DOHH2 (cell line): ENCODE measurements around the gene TRERF1.

Experiments
- H3F3A ChIP-seq: fragments of 200-600 bp; sonication (generic), shearing (Covaris generic); 2 replicates; pipeline ENCODE4 v1.6.0; 2016; ENCODE audit warnings: antibody characterized with exemption, mild to moderate bottlenecking; ENCODE audit not compliant: control insufficient read depth, insufficient read depth
- H3K27ac ChIP-seq: fragments of 200-600 bp; sonication (generic); 2 replicates; pipeline ENCODE4 v1.5.1; 2014; ENCODE audit warnings: low read depth, mild to moderate bottlenecking, low read length, moderate library complexity
- H3K27me3 ChIP-seq: fragments of 200-600 bp; sonication (generic); 2 replicates; pipeline ENCODE4 v1.6.1; 2014; ENCODE audit warnings: mild to moderate bottlenecking, low read length, mixed read lengths; ENCODE audit not compliant: control insufficient read depth
- H3K36me3 ChIP-seq: fragments of 200-600 bp; sonication (generic); 2 replicates; pipeline ENCODE4 v1.6.1; 2014; ENCODE audit warnings: mild to moderate bottlenecking, low read length, moderate library complexity, mixed read lengths; ENCODE audit not compliant: control insufficient read depth
- H3K4me1 ChIP-seq: fragments of 200-600 bp; sonication (generic); 2 replicates; pipeline ENCODE4 v1.6.1; 2014; ENCODE audit warnings: mild to moderate bottlenecking, low read length, mixed read lengths; ENCODE audit not compliant: control insufficient read depth
- H3K4me2 ChIP-seq: fragments of 200-600 bp; sonication (generic); 2 replicates; pipeline ENCODE4 v1.6.0; 2014; ENCODE audit warnings: mild to moderate bottlenecking, low read length, moderate library complexity
- H3K4me3 ChIP-seq: fragments of 200-600 bp; sonication (generic); 2 replicates; pipeline ENCODE4 v1.5.1; 2014; ENCODE audit warnings: mild to moderate bottlenecking, low read length, mixed read lengths
- H3K79me2 ChIP-seq: fragments of 200-600 bp; sonication (generic); 2 replicates; pipeline ENCODE4 v1.6.1; 2014; ENCODE audit warnings: mild to moderate bottlenecking, low read length, mixed read lengths; ENCODE audit not compliant: control insufficient read depth
- H3K9me2 ChIP-seq: fragments of 200-600 bp; sonication (generic); replicated peaks from 2 replicates; pipeline ENCODE4 v1.6.1; 2014; ENCODE audit warnings: mild to moderate bottlenecking, low read length, mixed read lengths; ENCODE audit not compliant: control insufficient read depth
- H3K9me3 ChIP-seq: fragments of 200-600 bp; sonication (generic); 2 replicates; pipeline ENCODE4 v1.6.1; 2014; ENCODE audit warnings: antibody characterized with exemption, low read length, mixed read lengths; ENCODE audit not compliant: control insufficient read depth, insufficient read depth
- H4K20me1 ChIP-seq: fragments of 200-600 bp; sonication (generic); 2 replicates; pipeline ENCODE4 v1.6.0; 2014; ENCODE audit warnings: low read depth, mild to moderate bottlenecking, antibody characterized with exemption, low read length, moderate library complexity; ENCODE audit not compliant: control insufficient read depth, insufficient read depth
- CTCF ChIP-seq: fragments of 200-600 bp; sonication (generic); IDR thresholded peaks from one replicate; pipeline ENCODE4 v1.5.1; 2014; ENCODE audit warnings: antibody characterized with exemption, mild to moderate bottlenecking, low read depth, low read length; ENCODE audit not compliant: poor library complexity, severe bottlenecking
- EZH2phosphoT487 ChIP-seq: fragments of 200-600 bp; sonication (generic); IDR thresholded peaks from 2 replicates; pipeline ENCODE4 v1.6.1; 2017; ENCODE audit warnings: borderline replicate concordance, mild to moderate bottlenecking, antibody characterized with exemption, low read length, moderate library complexity, mixed read lengths

Gene TRERF1

DNA sequence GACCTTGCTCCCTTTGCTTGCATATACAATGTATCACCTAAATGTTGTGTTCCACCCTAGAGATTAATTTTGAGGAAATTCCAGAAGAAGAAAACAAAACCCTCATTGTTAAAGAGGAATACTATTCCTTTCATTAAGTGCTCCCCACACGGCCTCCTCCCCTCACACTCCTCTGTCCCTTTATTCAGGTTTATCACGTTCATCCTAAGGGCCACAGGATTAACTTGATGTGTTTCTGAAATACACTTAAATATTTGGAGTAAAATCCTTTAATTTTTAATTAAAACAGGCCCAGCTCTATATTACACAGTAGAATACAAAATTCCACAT is 144.6 kb downstream of the TRERF1 start:
- no peaks in the 10 kb centered on the region for H3F3A ChIP-seq
- H3K79me2 ChIP-seq, result peaks cover 16% of the 10 kb centered on the region
- H3K27me3 ChIP-seq, result no peaks in the 10 kb centered on the region
- no peaks in the 10 kb centered on the region for H3K4me1 ChIP-seq
- no peak overlapping the region for H3K4me3 ChIP-seq
- no peak overlapping the region for H3K4me2 ChIP-seq
- TF ChIP-seq CTCF (no peak), EZH2phosphoT487 (no peak)
- no peaks in the 10 kb centered on the region for H3K36me3 ChIP-seq
- H3K9me3 ChIP-seq, result no peaks in the 10 kb centered on the region
- H3K27ac ChIP-seq, result no peak overlapping the region
- peaks cover 6% of the 10 kb centered on the region; the same call in 1 of the 2 replicates for H4K20me1 ChIP-seq
- H3K9me2 ChIP-seq, result no peaks in the 10 kb centered on the region

- H3K79me2 ChIP-seq, result peaks cover 16% of the 10 kb centered on the region
- TF ChIP-seq CTCF (no peak), EZH2phosphoT487 (no peak)
These were observed 145.1 kb downstream of the TRERF1 start for GRCh38 chr6:42306439-42307140.

GRCh38 chr6:42304053-42304712 is 147.5 kb downstream of the TRERF1 start:
- H3K9me3 ChIP-seq, result no peaks in the 10 kb centered on the region
- H3K4me2 ChIP-seq, result no peak overlapping the region
- H3K27me3 ChIP-seq, result no peaks in the 10 kb centered on the region
- no peaks in the 10 kb centered on the region for H3K9me2 ChIP-seq
- peaks cover 16% of the 10 kb centered on the region for H3K79me2 ChIP-seq
- H3K36me3 ChIP-seq, result peaks cover 13% of the 10 kb centered on the region; the same call in 1 of the 2 replicates
- no peaks in the 10 kb centered on the region for H3F3A ChIP-seq
- H3K27ac ChIP-seq, result no peak overlapping the region
- no peak overlapping the region for H3K4me3 ChIP-seq
- no peaks in the 10 kb centered on the region for H3K4me1 ChIP-seq
- peaks cover 6% of the 10 kb centered on the region; the same call in 1 of the 2 replicates for H4K20me1 ChIP-seq
- TF ChIP-seq EZH2phosphoT487 (no peak), CTCF (no peak)

More at GRCh38 chr6:42306439-42307140, 145.1 kb downstream of the TRERF1 start:
- H3F3A ChIP-seq, result no peaks in the 10 kb centered on the region
- H3K27me3 ChIP-seq, result no peaks in the 10 kb centered on the region
- no peak overlapping the region for H3K4me3 ChIP-seq
- H3K9me2 ChIP-seq, result no peaks in the 10 kb centered on the region
- H3K36me3 ChIP-seq, result no peaks in the 10 kb centered on the region
- H3K4me2 ChIP-seq, result no peak overlapping the region
- H3K4me1 ChIP-seq, result no peaks in the 10 kb centered on the region
- H4K20me1 ChIP-seq, result peaks cover 6% of the 10 kb centered on the region; the same call in 1 of the 2 replicates
- H3K9me3 ChIP-seq, result no peaks in the 10 kb centered on the region
- no peak overlapping the region for H3K27ac ChIP-seq
